Activated CD8-positive, alpha-beta T cell treated with anti-CD3 and anti-CD28 coated beads for 36 hours (primary cell): ENCODE results near the gene PTPRN2. TPM values are rescaled to one million over a fixed set of nuclear protein-coding genes. Genes with fewer than 3 reads are reported as not detected.

Experiments
- ATAC-seq: fragments of 200-7000 bp; cut with Tn5 transposase; one replicate; pipeline ENCODE4 v1.10.0; 2021; ENCODE audit warnings: mild to moderate bottlenecking, moderate library complexity
- CTCF ChIA-PET: fragments of 350-600 bp; sonication (Branson Sonifier 250); formaldehyde crosslinking; loops from one replicate; lab custom pipeline; 2021; ENCODE audit warnings: antibody characterized with exemption; lab: Charles Lee
- POLR2A ChIA-PET: fragments of 350-600 bp; sonication (Branson Sonifier 250); formaldehyde crosslinking; loops from one replicate; lab custom pipeline; 2021; ENCODE audit warnings: antibody characterized with exemption; lab: Charles Lee
- DNase-seq: peaks from one replicate; pipeline ENCODE4 v3.0.0-alpha.2; 2020
- H3K27ac Mint-ChIP-seq: one replicate; pipeline ENCODE4 v1.8.0; 2021; ENCODE audit warnings: mild to moderate bottlenecking, mixed read lengths
- H3K27me3 Mint-ChIP-seq: one replicate; pipeline ENCODE4 v1.8.0; 2021; ENCODE audit warnings: mixed read lengths
- H3K36me3 Mint-ChIP-seq: one replicate; pipeline ENCODE4 v1.8.0; 2021; ENCODE audit warnings: low read depth, mixed read lengths
- H3K4me1 Mint-ChIP-seq: one replicate; pipeline ENCODE4 v1.8.0; 2021; ENCODE audit warnings: low read depth, mixed read lengths
- H3K4me3 Mint-ChIP-seq: one replicate; pipeline ENCODE4 v1.8.0; 2021; ENCODE audit warnings: mild to moderate bottlenecking, moderate library complexity, mixed read lengths
- H3K9me3 Mint-ChIP-seq: one replicate; pipeline ENCODE4 v1.8.0; 2021; ENCODE audit warnings: mixed read lengths
- intact Hi-C: fragments of 100-400 bp; cut with micrococcal nuclease; formaldehyde crosslinking; loops from one replicate; pipeline ENCODE4 v1.10.0; 2022
- total RNA-seq, 2 experiments: library from RNA; stranded (reverse); gene quantifications; one replicate each; pipeline ENCODE4 v1.2.3, GENCODE V29; 2021
- TF ChIP-seq, protein P1 (sequence below): fragments of 200-600 bp; IDR thresholded peaks from one replicate; pipeline ENCODE4 v1.8.0; 2022; ENCODE audit warnings: antibody characterized with exemption, mild to moderate bottlenecking

The PTPRN2 gene
- total RNA-seq, 2 experiments from 2014 or later: 0.49 to 0.65 TPM

DNA sequence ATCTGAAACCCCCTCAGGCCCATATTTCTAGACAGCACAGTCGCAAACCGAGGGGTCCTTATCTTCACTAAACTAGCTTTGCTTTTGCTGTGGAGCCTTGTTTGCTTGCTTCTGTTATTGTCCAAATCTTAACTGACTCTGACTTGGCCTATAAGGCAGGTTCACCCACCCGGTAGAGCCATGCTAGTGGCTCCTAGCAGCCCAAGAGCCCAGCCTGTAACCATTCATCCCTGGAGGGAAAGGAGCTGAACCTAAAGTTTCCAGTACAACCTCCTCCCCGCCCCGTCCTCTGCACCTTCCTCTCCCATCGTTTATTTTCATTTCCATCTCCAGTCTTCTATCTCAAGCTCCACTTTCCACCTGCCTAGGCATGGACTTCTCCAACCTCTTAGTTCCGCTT, 345.7 kb downstream of the PTPRN2 start:
- ATAC-seq (no peak), DNase-seq (no peak)
- no peaks in the 10 kb centered on the region for H3K9me3 Mint-ChIP-seq
- ChIA-PET CTCF (no interaction called here), POLR2A (interaction anchor here (0.7 kb wide), 1 partner anchor 25 kb away, joined by 3 read pairs; no protein-coding TSS in a partner anchor)
- TF ChIP-seq, protein P1, sequence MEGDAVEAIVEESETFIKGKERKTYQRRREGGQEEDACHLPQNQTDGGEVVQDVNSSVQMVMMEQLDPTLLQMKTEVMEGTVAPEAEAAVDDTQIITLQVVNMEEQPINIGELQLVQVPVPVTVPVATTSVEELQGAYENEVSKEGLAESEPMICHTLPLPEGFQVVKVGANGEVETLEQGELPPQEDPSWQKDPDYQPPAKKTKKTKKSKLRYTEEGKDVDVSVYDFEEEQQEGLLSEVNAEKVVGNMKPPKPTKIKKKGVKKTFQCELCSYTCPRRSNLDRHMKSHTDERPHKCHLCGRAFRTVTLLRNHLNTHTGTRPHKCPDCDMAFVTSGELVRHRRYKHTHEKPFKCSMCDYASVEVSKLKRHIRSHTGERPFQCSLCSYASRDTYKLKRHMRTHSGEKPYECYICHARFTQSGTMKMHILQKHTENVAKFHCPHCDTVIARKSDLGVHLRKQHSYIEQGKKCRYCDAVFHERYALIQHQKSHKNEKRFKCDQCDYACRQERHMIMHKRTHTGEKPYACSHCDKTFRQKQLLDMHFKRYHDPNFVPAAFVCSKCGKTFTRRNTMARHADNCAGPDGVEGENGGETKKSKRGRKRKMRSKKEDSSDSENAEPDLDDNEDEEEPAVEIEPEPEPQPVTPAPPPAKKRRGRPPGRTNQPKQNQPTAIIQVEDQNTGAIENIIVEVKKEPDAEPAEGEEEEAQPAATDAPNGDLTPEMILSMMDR: no peak
- H3K27ac Mint-ChIP-seq: no peak overlapping the region
- no peaks in the 10 kb centered on the region for H3K36me3 Mint-ChIP-seq
- H3K4me1 Mint-ChIP-seq: no peaks in the 10 kb centered on the region
- intact Hi-C loops: no loop called here
- H3K4me3 Mint-ChIP-seq: no peak overlapping the region
- peaks cover 3% of the 10 kb centered on the region for H3K27me3 Mint-ChIP-seq

GRCh38 chr7:158240801-158241200, 346.8 kb downstream of the PTPRN2 start:
- H3K36me3 Mint-ChIP-seq: no peaks in the 10 kb centered on the region
- ChIA-PET CTCF (no interaction called here), POLR2A (no interaction called here)
- peaks cover 3% of the 10 kb centered on the region for H3K27me3 Mint-ChIP-seq
- H3K9me3 Mint-ChIP-seq: no peaks in the 10 kb centered on the region
- intact Hi-C loops: no loop called here
- no peak overlapping the region for H3K27ac Mint-ChIP-seq
- no peak overlapping the region for H3K4me3 Mint-ChIP-seq
- H3K4me1 Mint-ChIP-seq: no peaks in the 10 kb centered on the region
- TF ChIP-seq, protein P1: no peak
- ATAC-seq: no peak
- no peak for DNase-seq

GRCh38 chr7:158239290-158239981, 348.2 kb downstream of the PTPRN2 start:
- TF ChIP-seq, protein P1: no peak
- DNase-seq: no peak
- H3K36me3 Mint-ChIP-seq: no peaks in the 10 kb centered on the region
- no peak overlapping the region for H3K27ac Mint-ChIP-seq
- no peak overlapping the region for H3K4me3 Mint-ChIP-seq
- H3K27me3 Mint-ChIP-seq: peaks cover 3% of the 10 kb centered on the region
- ChIA-PET POLR2A (no interaction called here), CTCF (no interaction called here)
- H3K4me1 Mint-ChIP-seq: no peaks in the 10 kb centered on the region
- intact Hi-C loops: no loop called here
- peaks cover 4% of the 10 kb centered on the region for H3K9me3 Mint-ChIP-seq
- no peak for ATAC-seq

- TF ChIP-seq, protein P1: no peak
- ChIA-PET CTCF (no interaction called here), POLR2A (no interaction called here)
- Mint-ChIP-seq H3K36me3 (no peaks in the 10 kb centered on the region), H3K4me1 (no peaks in the 10 kb centered on the region), H3K9me3 (peaks cover 10% of the 10 kb centered on the region), H3K27ac (no peak overlapping the region), H3K27me3 (peaks cover 3% of the 10 kb centered on the region), H3K4me3 (no peak overlapping the region)
- ATAC-seq (no peak), DNase-seq (no peak)
- intact Hi-C loops: no loop called here
These were observed 348.9 kb downstream of the PTPRN2 start for GRCh38 chr7:158238616-158239289.

- no peak for ATAC-seq
- Mint-ChIP-seq H3K4me3 (no peak overlapping the region), H3K27me3 (peaks cover 2% of the 10 kb centered on the region), H3K9me3 (peaks cover 10% of the 10 kb centered on the region), H3K36me3 (no peaks in the 10 kb centered on the region), H3K27ac (no peak overlapping the region), H3K4me1 (no peaks in the 10 kb centered on the region)
- CTCF ChIA-PET: no interaction called here
- POLR2A ChIA-PET: no interaction called here
- intact Hi-C loops: no loop called here
- no peak for DNase-seq
- TF ChIP-seq, protein P1: no peak
These were observed 349.8 kb downstream of the PTPRN2 start for GRCh38 chr7:158237672-158238335.
